ENCODE measurements around the gene APOBEC3F.

Gene APOBEC3F

DNA sequence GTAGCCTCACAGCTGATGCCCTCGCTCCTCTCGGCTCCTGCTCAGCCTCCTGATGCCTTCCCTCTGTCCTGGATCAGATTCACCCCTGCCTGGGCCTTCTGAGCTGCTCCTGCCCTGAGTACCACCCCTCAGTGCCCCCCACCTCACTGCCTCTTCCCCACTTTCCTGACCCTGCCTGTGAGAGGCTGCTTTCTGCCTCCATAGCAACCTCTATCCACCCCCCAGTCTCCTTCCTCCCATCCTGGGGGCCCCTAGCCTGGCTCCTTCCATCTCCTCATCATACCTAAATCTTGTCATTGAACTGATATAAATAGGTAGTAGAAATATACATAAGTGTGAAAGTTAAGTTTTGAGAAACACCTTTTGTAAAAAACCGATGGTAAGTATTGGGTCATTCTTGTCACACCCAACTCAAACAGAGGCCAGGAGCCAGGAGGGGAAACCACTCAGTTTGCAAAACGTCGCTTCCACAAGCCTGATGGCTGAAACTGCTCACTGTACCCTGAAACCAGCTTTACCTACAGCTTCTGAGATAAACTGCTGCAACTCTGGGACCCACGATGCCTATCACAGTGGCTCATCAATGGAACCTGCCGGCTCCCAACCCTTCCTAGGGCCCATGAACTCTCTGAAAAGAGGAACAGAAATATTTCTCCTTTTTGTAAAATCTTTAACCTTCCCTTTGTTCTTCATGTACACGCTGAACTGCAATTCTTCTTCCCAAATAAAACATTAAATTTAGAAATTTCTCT lies 51.6 kb downstream of the APOBEC3F start:
- Histone ChIP-seq H3K36me3 (ENCODE audit: insufficient read depth) (no peaks in the 10 kb centered on the region), H3K4me3 (IDR thresholded peaks at IDR 0.05; ENCODE audit: insufficient read depth, low read depth, low read length) (no peak overlapping the region), H3K79me2 (ENCODE audit: insufficient read depth, low read depth) (no peaks in the 10 kb centered on the region), H4K20me1 (ENCODE audit: insufficient read depth) (no peaks in the 10 kb centered on the region), H3K4me2 (peak overlapping the region; percentile 95), H2AFZ (ENCODE audit: low read depth) (peak overlapping the region; percentile 42; the same call in 1 of the 2 replicates), H3K27ac (peak overlapping the region; percentile 44; the same call in 1 of the 2 replicates), H3K27me3 (ENCODE audit: insufficient read depth, low read depth) (no peaks in the 10 kb centered on the region), H3K4me1 (ENCODE audit: low read depth, poor library complexity, severe bottlenecking) (peaks cover 35% of the 10 kb centered on the region), H3K9ac (peak overlapping the region; percentile 14; the same call in 1 of the 2 replicates)
- TF ChIP-seq, protein P1, sequence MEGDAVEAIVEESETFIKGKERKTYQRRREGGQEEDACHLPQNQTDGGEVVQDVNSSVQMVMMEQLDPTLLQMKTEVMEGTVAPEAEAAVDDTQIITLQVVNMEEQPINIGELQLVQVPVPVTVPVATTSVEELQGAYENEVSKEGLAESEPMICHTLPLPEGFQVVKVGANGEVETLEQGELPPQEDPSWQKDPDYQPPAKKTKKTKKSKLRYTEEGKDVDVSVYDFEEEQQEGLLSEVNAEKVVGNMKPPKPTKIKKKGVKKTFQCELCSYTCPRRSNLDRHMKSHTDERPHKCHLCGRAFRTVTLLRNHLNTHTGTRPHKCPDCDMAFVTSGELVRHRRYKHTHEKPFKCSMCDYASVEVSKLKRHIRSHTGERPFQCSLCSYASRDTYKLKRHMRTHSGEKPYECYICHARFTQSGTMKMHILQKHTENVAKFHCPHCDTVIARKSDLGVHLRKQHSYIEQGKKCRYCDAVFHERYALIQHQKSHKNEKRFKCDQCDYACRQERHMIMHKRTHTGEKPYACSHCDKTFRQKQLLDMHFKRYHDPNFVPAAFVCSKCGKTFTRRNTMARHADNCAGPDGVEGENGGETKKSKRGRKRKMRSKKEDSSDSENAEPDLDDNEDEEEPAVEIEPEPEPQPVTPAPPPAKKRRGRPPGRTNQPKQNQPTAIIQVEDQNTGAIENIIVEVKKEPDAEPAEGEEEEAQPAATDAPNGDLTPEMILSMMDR (conservative IDR thresholded peaks at IDR 0.05; ENCODE audit: low read depth, low read length) = no peak

DNA sequence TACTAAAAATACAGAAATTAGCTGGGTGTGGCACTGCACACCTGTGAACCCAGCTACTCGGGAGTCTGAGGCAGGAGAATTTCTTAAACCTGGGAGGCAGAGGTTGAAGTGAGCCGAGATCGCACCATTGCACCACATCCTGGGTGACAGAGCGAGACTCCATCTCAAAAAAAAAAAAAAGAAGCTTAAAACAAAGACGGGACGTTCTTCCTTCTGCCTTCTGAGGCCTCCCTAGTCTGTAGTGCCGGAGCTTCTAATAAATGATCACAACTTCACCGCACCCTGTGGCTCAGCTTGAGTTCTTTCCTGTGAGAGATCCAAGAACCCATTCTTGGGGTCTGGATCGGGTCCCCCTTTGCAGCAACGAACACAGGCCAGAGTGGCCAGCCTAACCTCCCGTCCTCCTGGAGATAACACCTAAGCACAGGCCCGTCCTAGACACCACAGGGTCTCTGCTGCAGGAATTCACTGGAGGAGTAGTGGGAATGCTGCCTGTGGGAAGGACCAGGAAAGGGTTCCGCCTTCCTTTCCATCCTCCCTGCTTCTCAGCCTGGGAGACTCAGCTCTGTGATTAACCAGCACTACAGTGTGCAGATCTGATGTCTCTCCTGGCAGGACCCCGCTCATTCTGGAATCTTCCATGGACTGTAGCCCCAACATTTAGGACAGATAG lies 54.2 kb downstream of the APOBEC3F start:
- H2AFZ ChIP-seq (ENCODE audit: low read depth) = no peak overlapping the region
- no peak overlapping the region for H3K27ac ChIP-seq
- H3K4me1 ChIP-seq (ENCODE audit: low read depth, poor library complexity, severe bottlenecking) = peaks cover 37% of the 10 kb centered on the region
- H3K36me3 ChIP-seq (ENCODE audit: insufficient read depth) = no peaks in the 10 kb centered on the region
- H3K4me3 ChIP-seq (IDR thresholded peaks at IDR 0.05; ENCODE audit: insufficient read depth, low read depth, low read length) = no peak overlapping the region
- H3K4me2 ChIP-seq = no peak overlapping the region
- no peaks in the 10 kb centered on the region for H3K79me2 ChIP-seq (ENCODE audit: insufficient read depth, low read depth)
- no peaks in the 10 kb centered on the region for H4K20me1 ChIP-seq (ENCODE audit: insufficient read depth)
- H3K27me3 ChIP-seq (ENCODE audit: insufficient read depth, low read depth) = no peaks in the 10 kb centered on the region
- no peak overlapping the region for H3K9ac ChIP-seq
- TF ChIP-seq, protein P1 (conservative IDR thresholded peaks at IDR 0.05; ENCODE audit: low read depth, low read length) = no peak

DNA sequence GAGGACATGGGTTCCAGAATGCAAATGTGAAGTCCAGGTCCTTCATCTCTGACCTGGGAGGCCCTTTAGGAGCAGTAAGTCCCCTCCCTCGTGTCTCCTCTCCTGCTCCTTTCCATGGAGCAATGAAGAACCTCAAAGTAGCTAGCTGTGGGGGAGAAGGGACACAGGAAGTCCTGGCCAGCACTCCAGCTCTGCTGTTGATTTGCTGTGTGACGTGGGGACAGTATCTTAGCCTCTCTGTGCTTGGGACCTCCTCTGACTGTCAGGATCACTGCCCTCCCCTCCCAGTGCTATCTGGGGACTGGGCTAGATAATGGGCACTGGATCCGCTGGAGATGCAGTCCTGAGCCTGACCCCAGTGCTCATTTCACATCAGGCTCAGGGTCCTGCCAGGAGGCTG lies 55.3 kb downstream of the APOBEC3F start:
- no peak overlapping the region for H3K4me2 ChIP-seq
- H3K79me2 ChIP-seq (ENCODE audit: insufficient read depth, low read depth) = no peaks in the 10 kb centered on the region
- H3K4me1 ChIP-seq (ENCODE audit: low read depth, poor library complexity, severe bottlenecking) = peaks cover 37% of the 10 kb centered on the region
- H3K27me3 ChIP-seq (ENCODE audit: insufficient read depth, low read depth) = no peaks in the 10 kb centered on the region
- no peak overlapping the region for H2AFZ ChIP-seq (ENCODE audit: low read depth)
- H4K20me1 ChIP-seq (ENCODE audit: insufficient read depth) = no peaks in the 10 kb centered on the region
- no peaks in the 10 kb centered on the region for H3K36me3 ChIP-seq (ENCODE audit: insufficient read depth)
- H3K4me3 ChIP-seq (IDR thresholded peaks at IDR 0.05; ENCODE audit: insufficient read depth, low read depth, low read length) = no peak overlapping the region
- no peak overlapping the region for H3K27ac ChIP-seq
- no peak overlapping the region for H3K9ac ChIP-seq
- TF ChIP-seq, protein P1 (conservative IDR thresholded peaks at IDR 0.05; ENCODE audit: low read depth, low read length) = no peak

DNA sequence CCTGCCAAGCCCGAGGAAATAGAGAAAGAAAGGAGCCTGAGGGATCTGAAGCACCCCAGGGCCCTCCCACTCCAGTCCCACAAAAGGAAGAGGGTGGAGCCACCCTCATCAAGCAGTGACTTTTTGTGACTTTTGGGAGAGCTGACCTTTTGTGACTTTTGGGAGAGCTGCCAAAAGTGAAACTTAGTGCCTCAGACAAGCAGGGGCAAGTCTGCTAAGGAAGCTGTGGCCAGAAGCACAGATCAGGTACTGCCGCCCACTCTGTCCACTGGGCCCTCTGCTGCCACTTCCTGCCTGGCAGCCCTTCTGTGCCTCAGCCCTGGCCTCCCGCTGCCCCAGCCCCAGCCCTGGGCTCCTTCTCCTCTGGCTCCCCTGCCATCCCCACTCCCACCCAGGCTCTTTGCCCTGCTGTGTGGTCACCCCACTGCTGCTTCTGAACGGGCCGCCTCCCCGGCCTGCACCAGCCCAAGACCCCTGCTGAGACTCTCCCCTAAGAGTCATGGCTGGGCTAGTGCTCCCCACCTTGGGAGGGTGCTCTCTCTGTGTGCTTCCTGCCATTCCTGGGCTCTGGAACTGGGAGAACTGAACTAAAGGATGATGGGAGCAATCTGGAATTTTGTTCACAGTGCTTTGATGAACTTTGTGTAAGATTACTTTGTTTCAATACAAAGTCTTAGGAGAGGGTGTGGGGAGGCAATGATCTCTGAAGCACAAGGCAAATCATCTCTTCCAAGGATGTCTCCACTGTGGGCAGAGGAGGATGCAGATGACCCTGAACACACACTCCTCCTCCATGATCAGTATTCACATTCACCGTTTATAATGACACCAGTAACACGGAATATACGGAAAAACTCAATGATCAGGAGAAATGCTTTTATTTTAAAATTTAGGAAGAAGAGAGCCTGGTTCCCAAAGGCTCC lies 56.7 kb downstream of the APOBEC3F start, which contains the start of gene APOBEC3H:
Gene APOBEC3H, plus strand, starts transcription at position 147 of the 923 bp plus-strand sequence. CDS start 3,035 bp downstream, outside the sequence.
- no peaks in the 10 kb centered on the region for H4K20me1 ChIP-seq (ENCODE audit: insufficient read depth)
- H3K4me1 ChIP-seq (ENCODE audit: low read depth, poor library complexity, severe bottlenecking) = peaks cover 26% of the 10 kb centered on the region
- H2AFZ ChIP-seq (ENCODE audit: low read depth) = no peak within 1 kb of the TSS; the same call in 1 of the 2 replicates
- H3K4me3 ChIP-seq (IDR thresholded peaks at IDR 0.05; ENCODE audit: insufficient read depth, low read depth, low read length) = no peak within 1 kb of the TSS
- H3K36me3 ChIP-seq (ENCODE audit: insufficient read depth) = no peaks in the 10 kb centered on the region
- H3K27me3 ChIP-seq (ENCODE audit: insufficient read depth, low read depth) = no peaks in the 10 kb centered on the region
- no peak within 1 kb of the TSS for H3K9ac ChIP-seq
- TF ChIP-seq, protein P1 (conservative IDR thresholded peaks at IDR 0.05; ENCODE audit: low read depth, low read length) = no peak
- H3K79me2 ChIP-seq (ENCODE audit: insufficient read depth, low read depth) = no peaks in the 10 kb centered on the region
- 0 out of 2 replicates have a peak within 1 kb of the TSS, but pooled peaks have one; percentile 9 for H3K4me2 ChIP-seq
- H3K27ac ChIP-seq = no peak within 1 kb of the TSS

All from KMS-11 (cell line).